ENCODE data around the gene MYO1F. TPM values are rescaled to one million over a fixed set of nuclear protein-coding genes. Genes with fewer than 3 reads are reported as not detected.

MYO1F gene
- total RNA-seq, 1 experiment from 2014 or later: 0.16 TPM

DNA sequence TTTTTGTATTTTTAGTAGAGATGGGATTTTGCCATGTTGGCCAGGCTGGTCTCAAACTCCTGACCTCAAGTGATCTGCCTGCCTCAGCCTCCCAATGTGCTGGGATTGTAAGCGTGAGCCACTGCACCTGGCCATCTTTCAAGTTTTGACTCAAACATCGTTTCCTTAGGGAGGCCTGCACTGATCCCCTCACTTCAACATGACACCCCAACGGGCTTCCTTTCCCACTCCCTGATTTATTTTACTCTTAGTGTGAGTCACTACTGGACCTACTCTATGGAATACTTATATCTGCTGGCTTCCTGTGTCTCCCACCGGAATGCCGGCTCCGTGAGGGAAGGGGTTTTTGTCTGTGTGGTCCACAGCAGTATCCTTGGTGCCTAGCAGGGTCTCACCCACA lies 37.8 kb upstream of the MYO1F start:
- POLR2A ChIA-PET: no interaction called here

DNA sequence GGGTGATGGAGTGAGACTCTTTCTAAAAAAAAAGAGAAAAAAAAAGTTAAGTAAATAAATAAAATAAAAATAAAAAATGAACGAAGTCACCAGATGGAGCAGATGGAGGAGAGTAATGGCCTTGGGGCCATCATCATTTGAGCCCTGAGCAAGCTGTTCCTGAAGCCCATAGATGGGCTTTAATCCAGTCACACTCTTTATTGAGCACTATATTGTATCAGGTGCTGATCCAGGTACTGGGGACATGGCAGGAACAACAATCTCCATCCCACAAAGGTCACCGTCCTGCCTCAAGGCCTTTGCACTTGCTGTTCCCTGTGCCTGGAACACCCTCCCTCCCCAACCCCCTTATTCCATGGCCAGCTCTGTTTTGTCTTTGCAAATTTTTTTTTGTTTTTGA lies 37.2 kb upstream of the MYO1F start:
- Mint-ChIP-seq H3K9me3 (ENCODE audit: unreplicated experiment) (no peaks in the 10 kb centered on the region), H3K4me1 (ENCODE audit: insufficient read depth, unreplicated experiment) (peaks cover 8% of the 10 kb centered on the region), H3K4me3 (ENCODE audit: unreplicated experiment) (no peak overlapping the region), H3K36me3 (ENCODE audit: insufficient read depth, unreplicated experiment) (peaks cover 7% of the 10 kb centered on the region), H3K27me3 (ENCODE audit: insufficient read depth, unreplicated experiment) (peaks cover 15% of the 10 kb centered on the region), H3K27ac (ENCODE audit: low read depth, unreplicated experiment) (no peak overlapping the region)
- POLR2A ChIA-PET: no interaction called here
- DNase-seq (ENCODE audit: unreplicated experiment): no peak
- CTCF ChIA-PET: interaction anchor here (0.6 to 1.4 kb wide), 7 partner anchors 17 to 41 kb away, joined by 3 to 6 read pairs (median 3); no protein-coding TSS in a partner anchor
- TF ChIP-seq, protein P1, sequence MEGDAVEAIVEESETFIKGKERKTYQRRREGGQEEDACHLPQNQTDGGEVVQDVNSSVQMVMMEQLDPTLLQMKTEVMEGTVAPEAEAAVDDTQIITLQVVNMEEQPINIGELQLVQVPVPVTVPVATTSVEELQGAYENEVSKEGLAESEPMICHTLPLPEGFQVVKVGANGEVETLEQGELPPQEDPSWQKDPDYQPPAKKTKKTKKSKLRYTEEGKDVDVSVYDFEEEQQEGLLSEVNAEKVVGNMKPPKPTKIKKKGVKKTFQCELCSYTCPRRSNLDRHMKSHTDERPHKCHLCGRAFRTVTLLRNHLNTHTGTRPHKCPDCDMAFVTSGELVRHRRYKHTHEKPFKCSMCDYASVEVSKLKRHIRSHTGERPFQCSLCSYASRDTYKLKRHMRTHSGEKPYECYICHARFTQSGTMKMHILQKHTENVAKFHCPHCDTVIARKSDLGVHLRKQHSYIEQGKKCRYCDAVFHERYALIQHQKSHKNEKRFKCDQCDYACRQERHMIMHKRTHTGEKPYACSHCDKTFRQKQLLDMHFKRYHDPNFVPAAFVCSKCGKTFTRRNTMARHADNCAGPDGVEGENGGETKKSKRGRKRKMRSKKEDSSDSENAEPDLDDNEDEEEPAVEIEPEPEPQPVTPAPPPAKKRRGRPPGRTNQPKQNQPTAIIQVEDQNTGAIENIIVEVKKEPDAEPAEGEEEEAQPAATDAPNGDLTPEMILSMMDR (IDR thresholded peaks at IDR 0.05; ENCODE audit: unreplicated experiment): no peak
- intact Hi-C loops (cut with micrococcal nuclease): no loop called here
- BruUV-seq (replicated peaks): no TSS peak

More for the DNA sequence above, 37.8 kb upstream of the MYO1F start:
- Mint-ChIP-seq H3K27me3 (ENCODE audit: insufficient read depth, unreplicated experiment) (peaks cover 19% of the 10 kb centered on the region), H3K4me3 (ENCODE audit: unreplicated experiment) (no peak overlapping the region), H3K9me3 (ENCODE audit: unreplicated experiment) (no peaks in the 10 kb centered on the region), H3K4me1 (ENCODE audit: insufficient read depth, unreplicated experiment) (peaks cover 4% of the 10 kb centered on the region), H3K27ac (ENCODE audit: low read depth, unreplicated experiment) (no peak overlapping the region), H3K36me3 (ENCODE audit: insufficient read depth, unreplicated experiment) (peaks cover 4% of the 10 kb centered on the region)
- intact Hi-C loops (cut with micrococcal nuclease): loop anchor here (1.0 kb wide), 1 partner anchor 464 kb away; no protein-coding TSS in a partner anchor
- CTCF ChIA-PET: interaction anchor here (0.6 to 1.4 kb wide), 5 partner anchors 10 to 159 kb away, joined by 3 to 4 read pairs (median 3); no protein-coding TSS in a partner anchor
- no TSS peak for BruUV-seq (replicated peaks)
- DNase-seq (ENCODE audit: unreplicated experiment): no peak
- TF ChIP-seq, protein P1 (IDR thresholded peaks at IDR 0.05; ENCODE audit: unreplicated experiment): no peak

DNA sequence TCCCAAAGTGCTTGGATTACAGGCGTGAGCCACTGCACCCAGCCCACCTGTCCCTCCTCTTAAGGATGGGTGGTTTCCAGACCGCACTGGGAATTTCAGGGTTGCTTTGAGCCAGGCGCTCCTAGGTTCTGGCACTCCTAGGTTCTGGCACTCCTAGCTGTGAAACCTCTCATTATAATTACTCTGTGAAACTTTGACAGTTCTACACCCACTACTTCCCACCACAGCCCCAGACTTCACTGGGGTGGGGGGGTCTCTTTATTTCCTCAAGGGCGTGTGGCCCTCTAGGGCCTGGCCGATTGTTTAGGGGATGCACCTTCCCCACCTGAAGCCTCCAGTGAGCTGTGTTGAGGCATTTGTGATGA lies 35.5 kb upstream of the MYO1F start:
- Mint-ChIP-seq H3K27ac (ENCODE audit: low read depth, unreplicated experiment) (no peak overlapping the region), H3K9me3 (ENCODE audit: unreplicated experiment) (no peaks in the 10 kb centered on the region), H3K4me3 (ENCODE audit: unreplicated experiment) (no peak overlapping the region), H3K36me3 (ENCODE audit: insufficient read depth, unreplicated experiment) (peaks cover 7% of the 10 kb centered on the region), H3K27me3 (ENCODE audit: insufficient read depth, unreplicated experiment) (peaks cover 15% of the 10 kb centered on the region), H3K4me1 (ENCODE audit: insufficient read depth, unreplicated experiment) (peaks cover 20% of the 10 kb centered on the region)
- no peak for DNase-seq (ENCODE audit: unreplicated experiment)
- no TSS peak for BruUV-seq (replicated peaks)
- TF ChIP-seq, protein P1 (IDR thresholded peaks at IDR 0.05; ENCODE audit: unreplicated experiment): no peak
- ChIA-PET POLR2A (no interaction called here), CTCF (interaction anchor here (0.7 kb wide), 1 partner anchor 26 kb away, joined by 3 read pairs; no protein-coding TSS in a partner anchor)
- intact Hi-C loops (cut with micrococcal nuclease): no loop called here

GRCh38 chr19:8611877-8612806 lies 34.9 kb upstream of the MYO1F start:
- peaks cover 15% of the 10 kb centered on the region for H3K27me3 Mint-ChIP-seq (ENCODE audit: insufficient read depth, unreplicated experiment)
- DNase-seq (ENCODE audit: unreplicated experiment): no peak
- no peak overlapping the region for H3K4me3 Mint-ChIP-seq (ENCODE audit: unreplicated experiment)
- H3K9me3 Mint-ChIP-seq (ENCODE audit: unreplicated experiment): no peaks in the 10 kb centered on the region
- CTCF ChIA-PET: interaction anchor here (0.7 to 1.0 kb wide), 2 partner anchors 25 to 26 kb away, joined by 3 to 4 read pairs; no protein-coding TSS in a partner anchor
- POLR2A ChIA-PET: no interaction called here
- H3K36me3 Mint-ChIP-seq (ENCODE audit: insufficient read depth, unreplicated experiment): peaks cover 7% of the 10 kb centered on the region
- peaks cover 26% of the 10 kb centered on the region for H3K4me1 Mint-ChIP-seq (ENCODE audit: insufficient read depth, unreplicated experiment)
- intact Hi-C loops (cut with micrococcal nuclease): no loop called here
- no peak overlapping the region for H3K27ac Mint-ChIP-seq (ENCODE audit: low read depth, unreplicated experiment)
- no TSS peak for BruUV-seq (replicated peaks)
- TF ChIP-seq, protein P1 (IDR thresholded peaks at IDR 0.05; ENCODE audit: unreplicated experiment): no peak

Data from MCF 10A (cell line).